GM18511 (cell line): Measurements from ENCODE around the gene GABPB2.

Experiments
- ATAC-seq: cut with Tn5 transposase; IDR thresholded peaks from one replicate; pipeline ENCODE4 v1.9.1; 2021; ENCODE audit warnings: mild to moderate bottlenecking, moderate library complexity; ENCODE audit not compliant: unreplicated experiment

The GABPB2 gene

GRCh38 chr1:151070474-151071276 is at the start of gene GABPB2:
Gene GABPB2, plus strand, starts transcription at chr1:151070761. Its CDS starts 17,429 bp downstream, at chr1:151088190.
- ATAC-seq, result peak; percentile 75

GRCh38 chr1:151024540-151025146 is 45.9 kb upstream of the GABPB2 start:
- no peak for ATAC-seq

- no peak for ATAC-seq
Observed at GRCh38 chr1:151026460-151026859, 44.1 kb upstream of the GABPB2 start.

- ATAC-seq, result no peak
Observed at GRCh38 chr1:151032164-151032563, 38.4 kb upstream of the GABPB2 start.

- no peak for ATAC-seq
Observed at GRCh38 chr1:151035167-151035566, 35.4 kb upstream of the GABPB2 start.

GRCh38 chr1:151036356-151036755 is 34.2 kb upstream of the GABPB2 start, which contains the start of gene BNIPL:
Gene BNIPL, plus strand, starts transcription at chr1:151036586. Its CDS starts 140 bp downstream, at chr1:151036726.
- no peak for ATAC-seq

- no peak for ATAC-seq
Observed at GRCh38 chr1:151037032-151037431, 33.5 kb upstream of the GABPB2 start.

GRCh38 chr1:151039521-151039920 is 31.0 kb upstream of the GABPB2 start:
- ATAC-seq, result no peak

- ATAC-seq, result no peak
Observed at GRCh38 chr1:151043163-151043562, 27.4 kb upstream of the GABPB2 start.

GRCh38 chr1:151047591-151047924 is 23.0 kb upstream of the GABPB2 start, which contains the start of gene C1orf56:
Gene C1orf56, plus strand, starts transcription at chr1:151047751. Its CDS starts 97 bp downstream, at chr1:151047848.
- peak; percentile 60 for ATAC-seq

- ATAC-seq, result peak; percentile 75
Observed at GRCh38 chr1:151047925-151048644, 22.5 kb upstream of the GABPB2 start.

- no peak for ATAC-seq
Observed at GRCh38 chr1:151048645-151049032, 21.9 kb upstream of the GABPB2 start.

- no peak for ATAC-seq
Observed at GRCh38 chr1:151049458-151049857, 21.1 kb upstream of the GABPB2 start.

- ATAC-seq, result no peak
Observed at GRCh38 chr1:151050051-151050688, 20.4 kb upstream of the GABPB2 start.

GRCh38 chr1:151051356-151052009 is 19.1 kb upstream of the GABPB2 start:
- no peak for ATAC-seq

GRCh38 chr1:151054971-151055547 is 15.5 kb upstream of the GABPB2 start:
- no peak for ATAC-seq

GRCh38 chr1:151055581-151055980 is 15.0 kb upstream of the GABPB2 start:
- ATAC-seq, result no peak

- ATAC-seq, result no peak
Observed at GRCh38 chr1:151056149-151056548, 14.4 kb upstream of the GABPB2 start.

- no peak for ATAC-seq
Observed at GRCh38 chr1:151058692-151059091, 11.9 kb upstream of the GABPB2 start.
